Mesothelial cell of epicardium (in vitro differentiated cells): ENCODE data around the gene CD247. TPM values are rescaled to one million over a fixed set of nuclear protein-coding genes. Genes with fewer than 3 reads are reported as not detected.

Experiments used
- DNase-seq, 2 experiments: peaks; one replicate each; pipeline ENCODE4 v3.0.0; 2021; ENCODE audit warnings: low spot score in 2 of 2; ENCODE audit not compliant: unreplicated experiment in 2 of 2
- H3K27ac Mint-ChIP-seq: 2 replicates; pipeline ENCODE4 v1.8.0; 2021; ENCODE audit warnings: mixed read lengths
- H3K27me3 Mint-ChIP-seq: 2 replicates; pipeline ENCODE4 v1.8.0; 2021; ENCODE audit warnings: low read depth, mixed read lengths
- H3K36me3 Mint-ChIP-seq: 2 replicates; pipeline ENCODE4 v1.8.0; 2021; ENCODE audit warnings: mixed read lengths
- H3K4me1 Mint-ChIP-seq: 2 replicates; pipeline ENCODE4 v1.8.0; 2021; ENCODE audit warnings: mixed read lengths
- H3K4me3 Mint-ChIP-seq: 2 replicates; pipeline ENCODE4 v1.8.0; 2021; ENCODE audit warnings: mild to moderate bottlenecking, moderate library complexity, mixed read lengths
- H3K9me3 Mint-ChIP-seq: 2 replicates; pipeline ENCODE4 v1.8.0; 2021; ENCODE audit warnings: mixed read lengths
- CTCF ChIP-seq: fragments of 200-600 bp; sonication (generic); IDR thresholded peaks from one replicate; pipeline ENCODE4 v1.5.0; 2021; ENCODE audit warnings: antibody characterized with exemption; ENCODE audit not compliant: unreplicated experiment
- total RNA-seq: library from RNA; stranded (reverse); gene quantifications from 3 replicates; pipeline ENCODE4 v1.2.1, GENCODE V29; 2021

Gene CD247
- total RNA-seq, 1 donor from 2014 or later = 0.13 TPM

GRCh38 chr1:167420510-167420909 lies 97.8 kb downstream of the CD247 start:
- no peak for DNase-seq
- Mint-ChIP-seq H3K9me3 (no peaks in the 10 kb centered on the region), H3K27ac (no peak overlapping the region), H3K4me1 (no peaks in the 10 kb centered on the region), H3K36me3 (peaks cover 9% of the 10 kb centered on the region), H3K4me3 (no peak overlapping the region), H3K27me3 (no peaks in the 10 kb centered on the region)
- TF ChIP-seq CTCF = no peak

- no peaks in the 10 kb centered on the region for H3K9me3 Mint-ChIP-seq
- TF ChIP-seq CTCF = no peak
- H3K4me3 Mint-ChIP-seq = no peak overlapping the region
- peaks cover 13% of the 10 kb centered on the region for H3K36me3 Mint-ChIP-seq
- H3K27ac Mint-ChIP-seq = no peak overlapping the region
- H3K4me1 Mint-ChIP-seq = no peaks in the 10 kb centered on the region
- no peaks in the 10 kb centered on the region for H3K27me3 Mint-ChIP-seq
- no peak for DNase-seq
These were observed 99.1 kb downstream of the CD247 start for GRCh38 chr1:167419245-167419644.

- H3K4me1 Mint-ChIP-seq = no peaks in the 10 kb centered on the region
- no peak for TF ChIP-seq CTCF
- H3K9me3 Mint-ChIP-seq = no peaks in the 10 kb centered on the region
- no peak overlapping the region for H3K27ac Mint-ChIP-seq
- no peaks in the 10 kb centered on the region for H3K27me3 Mint-ChIP-seq
- peaks cover 15% of the 10 kb centered on the region for H3K36me3 Mint-ChIP-seq
- no peak for DNase-seq
- H3K4me3 Mint-ChIP-seq = no peak overlapping the region
These were observed 99.9 kb downstream of the CD247 start for GRCh38 chr1:167418391-167418790.

- Mint-ChIP-seq H3K4me1 (no peaks in the 10 kb centered on the region), H3K9me3 (no peaks in the 10 kb centered on the region), H3K27ac (no peak overlapping the region), H3K36me3 (peaks cover 30% of the 10 kb centered on the region), H3K4me3 (no peak overlapping the region), H3K27me3 (no peaks in the 10 kb centered on the region)
- no peak for TF ChIP-seq CTCF
- DNase-seq = no peak
These were observed 101.8 kb downstream of the CD247 start for GRCh38 chr1:167416506-167416905.

GRCh38 chr1:167413328-167413727 lies 105.0 kb downstream of the CD247 start:
- H3K27me3 Mint-ChIP-seq = no peaks in the 10 kb centered on the region
- no peak overlapping the region for H3K4me3 Mint-ChIP-seq
- no peaks in the 10 kb centered on the region for H3K9me3 Mint-ChIP-seq
- TF ChIP-seq CTCF = no peak
- H3K27ac Mint-ChIP-seq = no peak overlapping the region
- DNase-seq = no peak
- peaks cover 38% of the 10 kb centered on the region for H3K36me3 Mint-ChIP-seq
- no peaks in the 10 kb centered on the region for H3K4me1 Mint-ChIP-seq

GRCh38 chr1:167412920-167413319 lies 105.4 kb downstream of the CD247 start:
- DNase-seq = no peak
- no peak for TF ChIP-seq CTCF
- no peak overlapping the region for H3K27ac Mint-ChIP-seq
- no peak overlapping the region for H3K4me3 Mint-ChIP-seq
- H3K4me1 Mint-ChIP-seq = no peaks in the 10 kb centered on the region
- H3K27me3 Mint-ChIP-seq = no peaks in the 10 kb centered on the region
- no peaks in the 10 kb centered on the region for H3K9me3 Mint-ChIP-seq
- H3K36me3 Mint-ChIP-seq = peaks cover 42% of the 10 kb centered on the region
